Purkinje cell (primary cell): Measurements from ENCODE around the gene CNBP. TPM values are rescaled to one million over a fixed set of nuclear protein-coding genes. Genes with fewer than 3 reads are reported as not detected.

Experiments used
- polyA plus RNA-seq: library from polyadenylated mRNA; unstranded; fragments of >200 nt; fragmentation: Nextera tagmentation; gene quantifications from 2 replicates; pipeline ENCODE4 v1.2.1, GENCODE V29; 2014

Gene CNBP
- 169 and 175 TPM in 2 replicates for polyA plus RNA-seq

DNA sequence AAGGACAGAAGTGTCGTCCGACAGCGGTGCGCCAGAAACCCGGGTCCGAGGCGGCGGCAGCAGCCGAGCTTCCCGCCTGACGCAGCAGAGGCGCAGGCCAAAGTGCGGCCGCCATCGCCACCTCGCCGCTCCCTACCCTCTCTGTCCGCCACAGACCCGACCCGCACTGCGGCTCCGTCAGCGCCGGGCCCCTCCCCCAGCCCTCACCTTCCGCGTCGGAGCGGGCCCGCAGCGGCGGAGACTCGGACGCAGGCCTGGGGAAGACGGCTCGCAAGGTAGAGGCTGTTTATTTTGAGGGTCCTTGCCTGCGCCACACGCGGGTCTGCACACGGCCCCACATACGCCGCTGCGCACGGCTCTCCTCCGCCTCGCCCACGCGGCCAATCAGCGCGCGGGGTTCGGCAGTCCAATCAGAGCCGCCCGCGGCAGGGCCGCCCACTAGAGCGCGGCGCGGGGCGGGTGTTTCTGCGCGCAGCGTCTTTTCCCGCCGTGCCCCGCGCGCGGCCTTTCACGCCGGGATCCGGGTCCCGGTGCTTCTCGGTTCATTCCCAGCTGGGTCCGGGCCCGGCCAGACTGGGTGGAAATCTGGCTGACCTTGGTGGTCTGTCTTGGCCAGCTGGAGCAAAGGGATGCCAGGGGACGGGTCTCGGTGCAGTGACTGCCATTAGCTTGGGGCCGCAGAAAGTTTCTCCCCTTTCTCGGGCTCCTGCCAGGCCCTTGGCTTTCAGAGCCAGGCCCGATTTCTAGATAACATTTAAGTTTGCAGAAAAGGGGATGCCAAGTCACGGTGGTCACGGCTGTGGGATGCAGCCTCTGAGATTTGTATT, at the start of gene CNBP:
CNBP (minus strand) TSS at position 328 of the 827 bp plus-strand sequence. CDS start 12,139 bp downstream, outside the sequence.

DNA sequence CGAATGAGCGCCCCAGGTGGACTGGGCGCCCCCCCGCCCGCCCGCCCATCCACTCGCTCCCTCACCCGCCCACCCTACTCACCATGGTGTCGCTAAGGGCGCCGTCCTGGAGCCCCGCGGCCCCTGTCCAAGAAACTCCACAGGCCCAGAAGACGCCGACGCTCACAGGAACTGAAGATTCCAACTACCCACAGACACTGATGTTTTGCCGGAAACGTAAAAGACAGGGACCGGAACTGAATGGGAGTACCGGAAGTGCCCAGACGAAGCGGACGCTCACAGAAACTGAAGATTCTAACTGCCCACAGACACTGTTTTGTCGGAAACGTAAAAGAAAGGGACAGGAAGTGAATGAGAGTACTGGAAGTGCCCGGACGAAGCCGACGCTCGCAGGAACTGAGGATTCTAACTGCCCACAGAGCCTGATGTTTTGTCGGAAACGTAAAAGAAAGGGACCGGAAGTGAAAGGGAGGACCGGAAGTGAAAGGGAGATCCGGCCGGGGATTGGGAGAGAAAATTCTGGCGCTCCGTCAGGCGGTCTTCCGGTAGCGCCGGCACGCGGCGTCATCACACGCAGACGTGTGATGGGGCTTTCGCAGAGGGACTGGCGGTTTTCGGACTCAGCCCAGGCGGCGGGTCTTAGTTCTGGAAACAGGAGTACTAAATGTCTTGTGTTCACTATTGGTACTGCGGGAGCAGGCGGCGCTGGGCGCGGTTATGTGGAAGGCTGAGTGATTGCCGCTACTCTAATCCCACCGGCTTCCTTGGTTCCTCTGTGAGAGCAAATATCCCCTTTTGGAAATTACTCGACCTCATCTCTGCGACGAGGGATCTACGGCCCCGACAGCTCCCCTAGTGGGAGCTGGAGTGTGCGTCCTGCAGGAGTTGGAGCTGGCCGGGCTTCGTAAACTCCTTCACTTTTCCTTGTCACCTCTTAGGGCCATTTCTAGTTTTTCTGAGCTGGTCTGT, 22.5 kb downstream of the CNBP start, which contains the start of gene ISY1:
ISY1 (minus strand) TSS at position 173 of the 969 bp plus-strand sequence; CDS start at position 85, 88 bp downstream.

DNA sequence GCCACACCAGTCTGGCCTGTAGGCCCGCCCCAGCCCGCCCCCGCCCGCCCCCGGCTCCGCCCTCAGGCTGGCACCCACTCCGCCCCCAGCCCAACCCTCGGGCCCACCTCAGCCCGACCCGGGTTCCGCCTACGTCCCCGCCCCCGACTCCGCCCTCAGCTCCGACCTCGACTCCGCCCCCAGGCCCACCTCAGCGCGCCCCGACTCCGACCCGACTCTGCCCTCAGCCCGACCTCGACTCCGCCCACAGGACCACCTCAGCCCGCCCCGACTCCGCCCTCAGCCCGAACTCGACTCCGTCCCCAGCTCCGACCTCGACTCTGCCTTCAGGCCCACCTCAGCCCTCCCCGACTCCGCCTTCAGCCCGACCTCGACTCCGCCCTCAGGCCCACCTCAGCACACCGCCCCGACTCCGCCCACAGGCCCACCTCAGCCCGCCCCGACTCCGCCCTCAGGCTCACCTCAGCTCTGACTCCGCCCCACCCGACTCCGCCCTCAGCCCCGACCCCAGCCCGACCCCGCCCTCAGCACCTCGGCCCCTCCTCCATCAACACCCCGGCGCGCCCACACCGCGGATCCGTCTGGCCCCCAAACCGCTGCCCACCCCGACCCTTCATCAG, 61.8 kb downstream of the CNBP start, which contains the start of gene RAB43:
RAB43 (minus strand) TSS at position 13 of the 620 bp plus-strand sequence. CDS start 315 bp downstream, outside the sequence.

Other genes starting within 250 kb of the CNBP start
- 0.13 and 0.34 TPM in 2 replicates for gene CFAP92, start 189.8 kb downstream of the CNBP start, polyA plus RNA-seq
- not detected in 2 replicates for gene EFCC1, start 182.6 kb downstream of the CNBP start, polyA plus RNA-seq
- not detected in 2 replicates for gene GP9, start 123.1 kb downstream of the CNBP start, polyA plus RNA-seq
- gene RAB43, start 62.1 kb downstream of the CNBP start, polyA plus RNA-seq: 0.83 and 1.8 TPM in 2 replicates
- gene ISY1, start 22.8 kb downstream of the CNBP start, polyA plus RNA-seq: 5.7 and 11.1 TPM in 2 replicates
- 42.7 and 84.1 TPM in 2 replicates for gene COPG1, start 65.7 kb upstream of the CNBP start, polyA plus RNA-seq
- gene HMCES, start 95.0 kb upstream of the CNBP start, polyA plus RNA-seq: 15.3 and 15.6 TPM in 2 replicates
- 0.76 TPM in 1 of 2 replicates, not detected in the other for gene EFCAB12, start 244.7 kb upstream of the CNBP start, polyA plus RNA-seq